Measurements from ENCODE around the gene MYO3B. TPM values are rescaled to one million over a fixed set of nuclear protein-coding genes. Genes with fewer than 3 reads are reported as not detected.

The MYO3B gene
- total RNA-seq, 2 donors from 2014 or later: 0.31 TPM; not detected in 1

GRCh38 chr2:170675701-170676100 lies 497.8 kb downstream of the MYO3B start:
- Mint-ChIP-seq H3K4me3 (no peak overlapping the region), H3K27me3 (peaks cover 8 to 30% of the 10 kb centered on the region in 2 donors), H3K36me3 (no peaks in the 10 kb centered on the region), H3K4me1 (ENCODE audit: low read depth in 2 of 2) (no peaks in the 10 kb centered on the region), H3K9me3 (no peaks in the 10 kb centered on the region), H3K27ac (no peak overlapping the region)
- DNase-seq (ENCODE audit: low spot score) (no peak), ATAC-seq (no peak)

- Mint-ChIP-seq H3K4me3 (no peak overlapping the region), H3K27ac (no peak overlapping the region), H3K4me1 (ENCODE audit: low read depth in 2 of 2) (no peaks in the 10 kb centered on the region), H3K36me3 (no peaks in the 10 kb centered on the region), H3K9me3 (no peaks in the 10 kb centered on the region), H3K27me3 (peaks cover 7 to 15% of the 10 kb centered on the region in 2 donors)
- no peak for DNase-seq (ENCODE audit: low spot score)
- no peak for ATAC-seq
Measured at GRCh38 chr2:170679607-170680079, 501.7 kb downstream of the MYO3B start.

- no peaks in the 10 kb centered on the region for H3K4me1 Mint-ChIP-seq (ENCODE audit: low read depth in 2 of 2)
- no peak for ATAC-seq
- no peak overlapping the region for H3K27ac Mint-ChIP-seq
- H3K36me3 Mint-ChIP-seq: no peaks in the 10 kb centered on the region
- H3K9me3 Mint-ChIP-seq: no peaks in the 10 kb centered on the region
- H3K27me3 Mint-ChIP-seq: peaks cover 3 to 14% of the 10 kb centered on the region in 2 donors
- DNase-seq (ENCODE audit: low spot score): no peak
- no peak overlapping the region for H3K4me3 Mint-ChIP-seq
Measured at GRCh38 chr2:170680172-170680941, 502.4 kb downstream of the MYO3B start.

GRCh38 chr2:170681311-170681710 lies 503.4 kb downstream of the MYO3B start:
- peaks cover 8 to 17% of the 10 kb centered on the region in 2 donors for H3K27me3 Mint-ChIP-seq
- no peaks in the 10 kb centered on the region for H3K4me1 Mint-ChIP-seq (ENCODE audit: low read depth in 2 of 2)
- DNase-seq (ENCODE audit: low spot score) (no peak), ATAC-seq (no peak)
- no peaks in the 10 kb centered on the region for H3K36me3 Mint-ChIP-seq
- H3K27ac Mint-ChIP-seq: no peak overlapping the region
- no peak overlapping the region for H3K4me3 Mint-ChIP-seq
- H3K9me3 Mint-ChIP-seq: no peaks in the 10 kb centered on the region

DNA sequence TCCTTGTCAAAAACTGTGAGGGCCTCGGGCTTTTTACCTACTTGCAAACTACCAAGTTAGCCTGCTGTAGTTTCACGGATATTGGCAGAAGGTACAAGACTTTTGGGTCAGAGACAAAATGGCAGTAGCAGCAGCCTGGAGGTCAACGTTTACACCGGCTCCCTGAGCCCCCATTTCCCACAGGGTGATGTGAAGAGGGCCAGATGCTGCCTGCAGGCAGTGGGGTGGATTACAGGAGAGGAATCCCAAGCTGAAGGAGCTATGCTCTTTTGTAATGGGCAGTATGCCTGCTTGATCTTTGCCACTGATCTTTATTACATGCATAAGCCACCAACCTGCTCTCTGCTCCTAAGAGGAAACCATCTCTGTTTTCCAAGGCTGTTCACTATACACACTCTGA lies 507.6 kb downstream of the MYO3B start:
- no peak overlapping the region for H3K27ac Mint-ChIP-seq
- DNase-seq (ENCODE audit: low spot score): no peak
- H3K4me1 Mint-ChIP-seq (ENCODE audit: low read depth in 2 of 2): no peaks in the 10 kb centered on the region
- H3K9me3 Mint-ChIP-seq: no peaks in the 10 kb centered on the region
- no peak overlapping the region for H3K4me3 Mint-ChIP-seq
- ATAC-seq: peak in 1 of 2 donors; percentile 28
- H3K27me3 Mint-ChIP-seq: peaks cover 11 to 18% of the 10 kb centered on the region in 2 donors
- no peaks in the 10 kb centered on the region for H3K36me3 Mint-ChIP-seq

- ATAC-seq (no peak), DNase-seq (ENCODE audit: low spot score) (no peak)
- Mint-ChIP-seq H3K27me3 (peaks cover 11 to 30% of the 10 kb centered on the region in 2 donors), H3K9me3 (no peaks in the 10 kb centered on the region), H3K36me3 (no peaks in the 10 kb centered on the region), H3K4me3 (no peak overlapping the region), H3K4me1 (ENCODE audit: low read depth in 2 of 2) (no peaks in the 10 kb centered on the region), H3K27ac (no peak overlapping the region)
Measured at GRCh38 chr2:170689481-170689880, 511.5 kb downstream of the MYO3B start.

DNA sequence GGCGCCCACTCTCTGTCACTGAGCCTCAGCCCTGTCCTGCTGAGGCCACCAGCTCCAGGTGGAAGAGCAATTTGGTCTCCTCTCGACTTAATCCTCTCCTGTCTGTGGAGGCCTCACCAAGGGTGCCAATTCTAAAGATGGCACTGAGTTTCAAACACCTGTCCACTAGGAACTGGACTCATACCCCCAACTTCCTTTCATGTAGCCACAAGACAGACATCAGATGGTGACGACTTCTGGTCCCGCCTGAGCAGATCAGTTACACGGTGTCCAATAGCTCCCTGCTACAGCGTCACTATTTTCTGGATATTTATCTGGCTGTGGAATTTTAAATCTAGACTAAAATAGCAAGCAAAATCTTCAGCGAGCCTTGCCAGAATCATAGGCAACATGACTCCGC lies 512.7 kb downstream of the MYO3B start:
- no peak overlapping the region for H3K4me3 Mint-ChIP-seq
- H3K27ac Mint-ChIP-seq: no peak overlapping the region
- H3K36me3 Mint-ChIP-seq: no peaks in the 10 kb centered on the region
- no peaks in the 10 kb centered on the region for H3K4me1 Mint-ChIP-seq (ENCODE audit: low read depth in 2 of 2)
- H3K9me3 Mint-ChIP-seq: no peaks in the 10 kb centered on the region
- DNase-seq (ENCODE audit: low spot score) (no peak), ATAC-seq (no peak)
- peaks cover 11 to 21% of the 10 kb centered on the region in 2 donors for H3K27me3 Mint-ChIP-seq

DNA sequence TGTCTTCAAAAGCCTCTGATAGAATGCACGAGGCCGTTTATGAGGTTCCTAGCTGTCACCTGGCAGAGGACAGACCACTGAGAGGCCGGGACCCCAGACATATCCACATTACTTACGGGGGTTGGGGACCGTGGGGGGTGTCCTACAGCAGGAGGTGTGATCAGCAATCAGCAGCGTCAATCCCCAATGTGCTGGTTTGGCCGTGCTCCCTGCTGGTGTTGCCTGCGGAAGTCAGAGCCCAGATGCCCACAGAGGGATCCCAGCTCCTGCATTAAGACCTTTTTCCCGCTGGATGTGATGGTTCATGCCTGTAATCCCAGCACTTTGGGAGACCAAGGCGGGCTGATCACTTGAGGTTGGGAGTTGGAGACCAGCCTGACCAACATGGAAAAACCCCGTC lies 516.4 kb downstream of the MYO3B start:
- H3K4me3 Mint-ChIP-seq: no peak overlapping the region
- H3K27ac Mint-ChIP-seq: no peak overlapping the region
- no peak for ATAC-seq
- no peaks in the 10 kb centered on the region for H3K36me3 Mint-ChIP-seq
- no peaks in the 10 kb centered on the region for H3K4me1 Mint-ChIP-seq (ENCODE audit: low read depth in 2 of 2)
- peaks cover 10 to 33% of the 10 kb centered on the region in 2 donors for H3K27me3 Mint-ChIP-seq
- no peak for DNase-seq (ENCODE audit: low spot score)
- no peaks in the 10 kb centered on the region for H3K9me3 Mint-ChIP-seq

DNA sequence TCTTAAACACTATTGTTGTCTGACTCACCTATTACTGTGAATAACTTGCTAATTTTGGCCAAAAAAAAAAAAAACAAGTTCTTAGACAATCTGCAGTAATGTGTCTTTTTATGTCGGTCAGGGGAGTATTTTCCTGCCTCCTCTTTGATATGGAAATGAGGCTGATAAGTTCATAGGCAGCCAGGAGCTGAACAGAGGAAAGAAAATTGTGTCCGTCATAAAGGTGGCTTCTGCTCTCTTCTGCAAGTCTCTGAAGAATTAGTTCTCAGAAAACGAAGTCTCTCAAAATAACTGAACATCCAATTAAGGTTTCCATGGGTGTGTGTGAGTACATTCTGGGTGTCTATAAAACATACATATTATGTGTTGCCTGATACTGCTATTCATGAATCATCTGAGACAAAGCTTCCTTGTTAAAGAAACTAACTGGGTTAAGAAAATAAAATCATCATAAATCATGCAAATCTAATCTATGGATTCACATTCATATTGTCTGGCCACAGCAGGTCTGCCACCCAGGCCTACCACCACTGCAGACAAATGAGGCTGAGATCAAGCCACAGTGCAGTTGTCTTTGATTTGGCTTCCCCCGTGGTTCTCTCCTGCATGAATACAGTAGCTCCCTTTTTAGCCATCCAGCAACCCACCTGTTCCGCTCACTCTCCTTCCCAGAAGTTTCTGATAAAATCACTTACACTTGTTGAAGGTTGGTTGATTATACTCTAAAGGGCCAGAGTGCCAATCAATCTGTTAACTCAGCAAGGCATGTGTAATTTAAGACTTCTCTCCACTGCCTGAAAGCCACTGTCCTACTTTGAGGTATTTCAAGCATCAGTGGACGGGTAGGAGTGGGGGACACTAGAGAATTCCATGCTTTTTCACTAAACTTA lies 517.8 kb downstream of the MYO3B start:
- no peaks in the 10 kb centered on the region for H3K4me1 Mint-ChIP-seq (ENCODE audit: low read depth in 2 of 2)
- DNase-seq (ENCODE audit: low spot score) (no peak), ATAC-seq (no peak)
- no peaks in the 10 kb centered on the region for H3K36me3 Mint-ChIP-seq
- H3K9me3 Mint-ChIP-seq: no peaks in the 10 kb centered on the region
- H3K27ac Mint-ChIP-seq: no peak overlapping the region
- H3K27me3 Mint-ChIP-seq: peaks cover 16 to 41% of the 10 kb centered on the region in 2 donors
- no peak overlapping the region for H3K4me3 Mint-ChIP-seq

DNA sequence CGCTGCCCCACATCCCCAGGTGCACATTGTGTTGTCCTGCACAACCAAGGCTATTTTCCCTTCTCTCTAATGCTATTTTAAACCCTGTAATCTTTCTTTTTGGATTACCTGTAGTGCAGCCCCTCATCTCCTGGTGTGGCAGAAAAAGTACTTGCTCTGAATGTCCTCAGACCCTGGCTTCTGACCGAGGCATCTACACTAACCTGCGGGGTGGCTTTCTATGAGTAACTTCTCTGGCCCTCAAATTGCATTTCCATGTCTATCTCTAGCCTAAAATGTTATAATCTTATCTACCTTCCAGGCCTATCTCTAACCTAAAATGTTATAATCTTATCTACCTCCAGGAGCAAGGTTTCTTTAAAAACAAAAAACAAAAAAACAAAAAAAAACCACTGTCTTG lies 519.0 kb downstream of the MYO3B start:
- ATAC-seq: no peak
- H3K27ac Mint-ChIP-seq: no peak overlapping the region
- H3K36me3 Mint-ChIP-seq: no peaks in the 10 kb centered on the region
- DNase-seq (ENCODE audit: low spot score): no peak
- no peaks in the 10 kb centered on the region for H3K4me1 Mint-ChIP-seq (ENCODE audit: low read depth in 2 of 2)
- H3K9me3 Mint-ChIP-seq: no peaks in the 10 kb centered on the region
- H3K27me3 Mint-ChIP-seq: peaks cover 20 to 53% of the 10 kb centered on the region in 2 donors
- H3K4me3 Mint-ChIP-seq: no peak overlapping the region

DNA sequence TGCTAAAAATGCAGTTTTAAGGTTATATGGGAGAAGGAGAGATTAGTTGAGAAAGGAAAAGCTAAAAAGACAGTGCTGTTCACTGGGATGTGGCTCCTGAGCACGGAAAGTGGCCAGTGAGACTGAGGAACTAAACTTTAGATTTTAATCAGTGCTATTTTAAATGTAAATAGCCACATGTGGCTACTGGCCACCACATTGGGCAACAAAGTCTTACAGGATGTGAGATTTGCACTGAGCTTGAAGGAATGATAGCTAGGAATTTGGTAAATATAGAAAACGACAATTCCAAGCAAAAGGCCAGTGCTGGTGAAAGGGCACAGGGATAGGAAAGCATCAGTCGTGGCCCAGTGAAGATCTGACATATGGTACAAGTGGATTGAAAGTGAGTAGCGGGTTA lies 523.1 kb downstream of the MYO3B start:
- no peak overlapping the region for H3K27ac Mint-ChIP-seq
- no peaks in the 10 kb centered on the region for H3K9me3 Mint-ChIP-seq
- H3K4me3 Mint-ChIP-seq: no peak overlapping the region
- H3K4me1 Mint-ChIP-seq (ENCODE audit: low read depth in 2 of 2): no peaks in the 10 kb centered on the region
- H3K27me3 Mint-ChIP-seq: peaks cover 21 to 53% of the 10 kb centered on the region in 2 donors
- no peaks in the 10 kb centered on the region for H3K36me3 Mint-ChIP-seq
- DNase-seq (ENCODE audit: low spot score) (no peak), ATAC-seq (no peak)

GRCh38 chr2:170703776-170704476 lies 526.0 kb downstream of the MYO3B start:
- no peak for ATAC-seq
- H3K27me3 Mint-ChIP-seq: peaks cover 26 to 48% of the 10 kb centered on the region in 2 donors
- no peak overlapping the region for H3K4me3 Mint-ChIP-seq
- no peaks in the 10 kb centered on the region for H3K9me3 Mint-ChIP-seq
- DNase-seq (ENCODE audit: low spot score): no peak
- H3K36me3 Mint-ChIP-seq: no peaks in the 10 kb centered on the region
- no peaks in the 10 kb centered on the region for H3K4me1 Mint-ChIP-seq (ENCODE audit: low read depth in 2 of 2)
- H3K27ac Mint-ChIP-seq: no peak overlapping the region

Measured in natural killer cell treated with Interleukin-12 subunit alpha and Interleukin-12 subunit beta and Interleukin-15 and Interleukin-18, amount 100 ng/mL, for 72 hours (primary cell).